Head of caudate nucleus (tissue), 42 donors: ENCODE measurements around the gene VDAC1.
A peak's percentile ranks its signal among the peaks of the same experiment; 100 is the strongest.

ENCODE experiments used
- DNase-seq, 42 donors: peaks; one replicate each; pipeline versions ENCODE4 v3.0.0 to v3.0.0-alpha.2; 2020 to 2021; ENCODE audit warnings: mixed read lengths in 7 of 42
- intact Hi-C: fragments of 100-400 bp; cut with DNase I; formaldehyde crosslinking; loops from one replicate; pipeline ENCODE4 v1.15.0; 2022

The VDAC1 gene

GRCh38 chr5:133998807-133999206, 6.0 kb downstream of the VDAC1 start:
- intact Hi-C loops = no loop called here
- DNase-seq = peak in 27 of 42 donors; percentile 27 to 86 (median 52)

GRCh38 chr5:133998042-133998441, 6.7 kb downstream of the VDAC1 start:
- no peak for DNase-seq
- intact Hi-C loops = no loop called here

GRCh38 chr5:133996683-133997252, 8.0 kb downstream of the VDAC1 start:
- DNase-seq = peak in 2 of 42 donors; percentile 26 to 56
- intact Hi-C loops = no loop called here

- peak in 5 of 42 donors; percentile 15 to 40 (median 34) for DNase-seq
Measured at GRCh38 chr5:133995883-133996563, 8.8 kb downstream of the VDAC1 start.

GRCh38 chr5:133995341-133995740, 9.4 kb downstream of the VDAC1 start:
- intact Hi-C loops = no loop called here
- peak in 1 of 42 donors; percentile 22 for DNase-seq

More at GRCh38 chr5:133995883-133996563, 8.8 kb downstream of the VDAC1 start:
- intact Hi-C loops = no loop called here

GRCh38 chr5:133994990-133995333, 9.8 kb downstream of the VDAC1 start:
- intact Hi-C loops = no loop called here

GRCh38 chr5:133994297-133994989, 10.3 kb downstream of the VDAC1 start:
- intact Hi-C loops = no loop called here
- peak in 1 of 42 donors; percentile 8 for DNase-seq

More at GRCh38 chr5:133994990-133995333, 9.8 kb downstream of the VDAC1 start:
- no peak for DNase-seq

GRCh38 chr5:133993185-133993936, 11.4 kb downstream of the VDAC1 start:
- intact Hi-C loops = no loop called here
- peak in 2 of 42 donors; percentile 16 to 21 for DNase-seq

- intact Hi-C loops = no loop called here
- peak in 37 of 42 donors; percentile 27 to 82 (median 57) for DNase-seq
Measured at GRCh38 chr5:133992429-133993155, 12.2 kb downstream of the VDAC1 start.

GRCh38 chr5:133991171-133991910, 13.4 kb downstream of the VDAC1 start:
- intact Hi-C loops = no loop called here
- peak in 2 of 42 donors; percentile 18 to 19 for DNase-seq

- intact Hi-C loops = no loop called here
- DNase-seq = peak in 1 of 42 donors; percentile 13
Measured at GRCh38 chr5:133990396-133990795, 14.4 kb downstream of the VDAC1 start.

- DNase-seq = peak in 5 of 42 donors; percentile 14 to 36 (median 20)
- intact Hi-C loops = no loop called here
Measured at GRCh38 chr5:133985540-133986180, 19.1 kb downstream of the VDAC1 start.

GRCh38 chr5:133983674-133984073, 21.1 kb downstream of the VDAC1 start:
- DNase-seq = peak in 5 of 42 donors; percentile 7 to 23 (median 9)
- intact Hi-C loops = no loop called here

GRCh38 chr5:133981714-133982113, 23.1 kb downstream of the VDAC1 start:
- peak in 2 of 42 donors; percentile 13 to 29 for DNase-seq
- intact Hi-C loops = no loop called here

GRCh38 chr5:133980652-133981051, 24.1 kb downstream of the VDAC1 start:
- intact Hi-C loops = no loop called here
- DNase-seq = peak in 5 of 42 donors; percentile 16 to 40 (median 36)

- peak in 4 of 42 donors; percentile 19 to 32 (median 23) for DNase-seq
- intact Hi-C loops = no loop called here
Measured at GRCh38 chr5:133978943-133979342, 25.8 kb downstream of the VDAC1 start.

GRCh38 chr5:133977858-133978257, 26.9 kb downstream of the VDAC1 start:
- peak in 1 of 42 donors; percentile 5 for DNase-seq

More at GRCh38 chr5:133977858-133978257, 26.9 kb downstream of the VDAC1 start:
- intact Hi-C loops = no loop called here
